Measurements from ENCODE around the gene FBLN7.

DNA sequence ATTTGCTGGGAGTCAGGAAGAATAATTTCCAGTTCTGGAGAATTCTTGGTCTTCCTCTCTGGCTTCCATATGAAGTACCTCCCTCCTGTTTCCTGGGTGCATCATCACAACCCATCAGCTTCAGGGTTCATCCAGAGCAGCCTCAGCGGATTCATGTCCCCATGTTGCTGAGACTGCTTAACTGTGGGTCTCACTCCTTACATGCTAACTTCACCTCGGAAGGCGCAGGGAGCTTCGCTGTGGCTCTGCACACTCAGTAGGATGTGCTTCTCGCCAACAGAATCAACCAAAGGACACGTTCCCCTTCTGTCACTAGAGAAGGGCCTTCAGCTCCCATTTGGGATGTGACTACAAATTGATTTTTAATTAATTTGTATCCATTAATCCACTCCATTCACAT is 24.2 kb downstream of the FBLN7 start:
- TF ChIP-seq CTCF (IDR thresholded peaks at IDR 0.05) = no peak
- TF ChIP-seq POLR2A (IDR thresholded peaks at IDR 0.05) = no peak

Data from right lobe of liver (tissue), 4 donors.